GM21786 (cell line): ENCODE measurements around the gene LUC7L3.
"Not testable (repeated sequence)": the region's sequence is repeated elsewhere in the genome, so short reads cannot be mapped to it uniquely, and the experiment has no call there.

Experiments used
- ATAC-seq: cut with Tn5 transposase; IDR thresholded peaks from one replicate; pipeline ENCODE4 v1.9.1; 2021; ENCODE audit not compliant: unreplicated experiment

LUC7L3 gene, protein sequence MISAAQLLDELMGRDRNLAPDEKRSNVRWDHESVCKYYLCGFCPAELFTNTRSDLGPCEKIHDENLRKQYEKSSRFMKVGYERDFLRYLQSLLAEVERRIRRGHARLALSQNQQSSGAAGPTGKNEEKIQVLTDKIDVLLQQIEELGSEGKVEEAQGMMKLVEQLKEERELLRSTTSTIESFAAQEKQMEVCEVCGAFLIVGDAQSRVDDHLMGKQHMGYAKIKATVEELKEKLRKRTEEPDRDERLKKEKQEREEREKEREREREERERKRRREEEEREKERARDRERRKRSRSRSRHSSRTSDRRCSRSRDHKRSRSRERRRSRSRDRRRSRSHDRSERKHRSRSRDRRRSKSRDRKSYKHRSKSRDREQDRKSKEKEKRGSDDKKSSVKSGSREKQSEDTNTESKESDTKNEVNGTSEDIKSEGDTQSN

DNA sequence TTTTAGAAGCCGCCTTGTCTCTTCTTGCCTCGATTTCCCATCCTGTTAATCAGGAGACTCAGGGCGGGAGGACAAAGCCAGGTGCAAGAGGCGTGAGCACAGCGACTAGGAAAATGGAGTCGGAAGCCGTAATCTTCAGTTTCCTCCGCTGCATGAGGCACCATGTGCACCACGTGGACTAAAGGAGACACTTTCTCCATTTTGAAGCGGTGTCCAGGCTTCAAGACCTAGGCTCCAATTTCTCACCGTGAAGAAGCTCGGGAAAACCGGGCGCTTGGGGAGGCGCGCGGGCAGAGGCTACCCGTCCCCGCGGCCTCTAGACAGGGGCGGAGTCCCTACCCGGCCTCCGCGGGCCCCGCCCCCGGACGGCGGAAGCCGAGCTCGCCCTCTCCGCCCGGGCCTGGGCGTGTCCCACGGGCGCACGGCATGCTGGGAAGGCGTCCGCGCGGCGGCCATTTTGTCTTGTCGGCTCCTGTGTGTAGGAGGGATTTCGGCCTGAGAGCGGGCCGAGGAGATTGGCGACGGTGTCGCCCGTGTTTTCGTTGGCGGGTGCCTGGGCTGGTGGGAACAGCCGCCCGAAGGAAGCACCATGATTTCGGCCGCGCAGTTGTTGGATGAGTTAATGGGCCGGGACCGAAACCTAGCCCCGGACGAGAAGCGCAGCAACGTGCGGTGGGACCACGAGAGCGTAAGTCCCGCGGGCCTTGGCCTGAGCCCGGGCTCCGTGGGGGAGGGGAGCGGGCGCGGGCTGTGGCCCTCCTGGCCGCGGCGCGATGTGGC, at the start of gene LUC7L3:
Gene LUC7L3, plus strand, starts transcription at position 460 of the 780 bp plus-strand sequence. Its CDS starts 130 bp downstream, at position 590.
- ATAC-seq = peak; percentile 90

GRCh38 chr17:50672071-50672470, 47.3 kb upstream of the LUC7L3 start:
- no peak for ATAC-seq

DNA sequence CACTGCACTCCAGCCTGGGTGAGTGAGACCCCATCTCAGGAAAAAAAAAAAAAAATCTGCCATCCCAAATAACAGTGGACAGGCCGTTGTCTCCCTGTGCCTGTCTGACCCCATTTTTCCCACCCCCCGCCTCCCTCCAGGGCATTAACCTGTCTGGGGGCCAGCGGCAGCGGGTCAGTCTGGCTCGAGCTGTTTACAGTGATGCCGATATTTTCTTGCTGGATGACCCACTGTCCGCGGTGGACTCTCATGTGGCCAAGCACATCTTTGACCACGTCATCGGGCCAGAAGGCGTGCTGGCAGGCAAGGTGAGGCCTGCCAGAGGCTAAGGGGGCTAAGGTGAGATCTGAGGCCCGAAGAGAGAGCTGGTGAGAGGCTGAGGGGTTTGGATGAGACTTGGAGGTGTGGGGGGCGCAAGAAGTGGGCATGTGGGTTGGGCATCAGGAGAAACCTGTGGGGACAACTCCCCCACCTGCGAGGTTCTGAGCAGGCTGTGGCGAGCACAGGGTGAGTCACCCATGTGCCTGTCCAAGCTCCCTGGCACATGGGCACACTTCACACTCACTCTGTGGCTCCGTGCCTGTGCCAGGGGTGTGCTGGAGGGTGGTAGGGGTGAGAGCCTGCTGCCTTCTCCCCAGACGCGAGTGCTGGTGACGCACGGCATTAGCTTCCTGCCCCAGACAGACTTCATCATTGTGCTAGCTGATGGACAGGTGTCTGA, 46.4 kb upstream of the LUC7L3 start:
- no peak for ATAC-seq

GRCh38 chr17:50675190-50675589, 44.2 kb upstream of the LUC7L3 start:
- no peak for ATAC-seq

GRCh38 chr17:50675627-50676026, 43.8 kb upstream of the LUC7L3 start:
- no peak for ATAC-seq

GRCh38 chr17:50676065-50676975, 43.1 kb upstream of the LUC7L3 start:
- ATAC-seq = no peak

DNA sequence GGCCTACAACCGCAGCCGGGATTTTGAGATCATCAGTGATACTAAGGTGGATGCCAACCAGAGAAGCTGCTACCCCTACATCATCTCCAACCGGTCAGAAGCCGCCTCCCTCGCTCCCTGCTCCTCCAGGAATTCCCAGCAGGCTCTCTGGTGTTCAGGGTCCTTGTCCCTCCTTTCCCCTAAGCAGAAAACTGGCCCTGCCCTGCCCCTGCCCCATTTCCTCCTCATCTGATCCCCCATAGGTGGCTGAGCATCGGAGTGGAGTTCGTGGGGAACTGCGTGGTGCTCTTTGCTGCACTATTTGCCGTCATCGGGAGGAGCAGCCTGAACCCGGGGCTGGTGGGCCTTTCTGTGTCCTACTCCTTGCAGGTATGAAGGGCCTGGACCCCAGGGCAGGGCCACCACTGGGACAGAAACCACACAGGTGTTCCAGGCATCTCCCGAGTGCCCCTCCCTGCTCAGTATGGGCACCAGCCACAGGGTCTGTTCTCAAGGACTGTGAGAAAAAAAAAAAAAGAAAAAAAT, 41.5 kb upstream of the LUC7L3 start:
- no peak for ATAC-seq

DNA sequence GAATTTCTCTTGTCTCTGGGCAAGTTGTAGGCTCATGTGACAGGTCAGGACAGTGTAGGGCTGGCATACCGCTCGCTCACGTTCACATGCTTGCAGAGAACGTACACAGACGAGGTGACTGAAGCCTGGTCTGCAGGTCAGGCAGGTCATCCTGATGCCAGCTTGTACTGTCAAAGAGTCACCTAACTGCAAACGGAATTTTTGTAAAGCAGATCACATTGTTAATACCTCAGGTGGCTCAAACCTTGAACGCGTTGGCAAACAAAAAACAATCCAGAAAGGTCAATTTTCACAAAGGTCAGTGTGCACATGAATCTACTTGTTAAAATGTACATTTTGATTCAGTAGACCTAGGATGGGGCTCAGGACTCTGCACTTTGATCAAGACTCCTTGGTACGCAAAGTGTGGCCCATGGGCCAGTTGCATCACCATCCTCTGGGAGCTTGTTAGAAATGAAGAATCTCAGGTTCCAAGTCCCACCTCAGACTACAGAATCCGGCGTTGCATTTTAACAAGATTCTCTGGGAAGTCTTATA, 40.3 kb upstream of the LUC7L3 start:
- ATAC-seq = no peak

DNA sequence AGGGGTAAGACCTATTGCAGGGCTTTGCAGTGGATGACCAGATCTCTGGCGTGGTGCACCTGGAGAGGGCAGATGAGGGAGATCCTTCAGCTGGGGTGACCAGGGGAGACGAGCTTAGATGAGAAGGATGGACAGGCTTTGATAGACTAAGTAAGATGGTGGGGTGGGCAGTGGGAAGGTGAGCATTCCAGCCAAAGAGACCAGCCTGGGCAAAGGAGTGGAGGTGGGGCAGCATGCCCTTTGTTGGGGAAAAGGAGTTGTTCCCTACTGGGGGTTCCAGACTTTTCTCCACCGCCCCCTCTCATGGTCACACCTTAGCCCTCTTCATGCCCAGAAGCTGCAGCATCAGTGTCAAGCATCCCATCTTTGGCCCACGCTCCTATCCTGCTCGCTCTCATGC, 39.3 kb upstream of the LUC7L3 start:
- no peak for ATAC-seq

DNA sequence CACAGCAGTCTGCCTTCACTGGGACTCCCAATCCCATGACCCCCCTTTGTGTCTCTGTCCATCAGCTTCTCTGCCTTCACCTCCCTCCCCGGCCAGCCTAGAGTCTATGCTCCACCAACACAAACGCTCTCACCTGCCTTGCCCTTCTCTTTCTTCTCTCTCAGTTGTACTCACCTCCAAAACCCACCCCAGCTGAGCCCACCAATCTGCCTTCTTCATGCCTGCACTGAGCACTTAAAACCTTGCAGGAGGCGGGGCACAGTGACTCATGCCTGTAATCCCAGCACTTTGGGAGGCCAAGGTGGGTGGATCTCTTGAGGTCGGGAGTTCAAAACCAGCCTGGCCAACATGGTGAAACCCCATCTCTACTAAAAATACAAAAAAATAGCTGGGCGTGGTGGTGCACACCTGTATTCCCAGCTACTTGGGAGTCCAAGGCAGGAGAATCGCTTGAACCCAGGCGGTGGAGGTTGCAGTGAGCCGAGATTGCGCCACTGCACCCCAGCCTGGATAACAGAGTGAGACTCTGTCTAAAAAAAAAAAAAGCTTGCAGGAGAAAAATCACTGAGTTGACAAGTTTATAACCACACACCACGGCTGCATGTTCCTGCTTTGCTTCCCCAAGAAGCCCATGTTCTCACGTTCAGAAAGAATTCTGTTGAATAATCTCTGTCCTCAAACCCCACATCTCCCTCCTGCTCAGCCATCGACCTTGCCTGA, 38.7 kb upstream of the LUC7L3 start:
- ATAC-seq = not testable (repeated sequence)

- no peak for ATAC-seq
Observed at GRCh38 chr17:50681263-50682200, 37.9 kb upstream of the LUC7L3 start.

- no peak for ATAC-seq
Observed at GRCh38 chr17:50682441-50682840, 37.0 kb upstream of the LUC7L3 start.

GRCh38 chr17:50682938-50683337, 36.5 kb upstream of the LUC7L3 start:
- ATAC-seq = no peak

DNA sequence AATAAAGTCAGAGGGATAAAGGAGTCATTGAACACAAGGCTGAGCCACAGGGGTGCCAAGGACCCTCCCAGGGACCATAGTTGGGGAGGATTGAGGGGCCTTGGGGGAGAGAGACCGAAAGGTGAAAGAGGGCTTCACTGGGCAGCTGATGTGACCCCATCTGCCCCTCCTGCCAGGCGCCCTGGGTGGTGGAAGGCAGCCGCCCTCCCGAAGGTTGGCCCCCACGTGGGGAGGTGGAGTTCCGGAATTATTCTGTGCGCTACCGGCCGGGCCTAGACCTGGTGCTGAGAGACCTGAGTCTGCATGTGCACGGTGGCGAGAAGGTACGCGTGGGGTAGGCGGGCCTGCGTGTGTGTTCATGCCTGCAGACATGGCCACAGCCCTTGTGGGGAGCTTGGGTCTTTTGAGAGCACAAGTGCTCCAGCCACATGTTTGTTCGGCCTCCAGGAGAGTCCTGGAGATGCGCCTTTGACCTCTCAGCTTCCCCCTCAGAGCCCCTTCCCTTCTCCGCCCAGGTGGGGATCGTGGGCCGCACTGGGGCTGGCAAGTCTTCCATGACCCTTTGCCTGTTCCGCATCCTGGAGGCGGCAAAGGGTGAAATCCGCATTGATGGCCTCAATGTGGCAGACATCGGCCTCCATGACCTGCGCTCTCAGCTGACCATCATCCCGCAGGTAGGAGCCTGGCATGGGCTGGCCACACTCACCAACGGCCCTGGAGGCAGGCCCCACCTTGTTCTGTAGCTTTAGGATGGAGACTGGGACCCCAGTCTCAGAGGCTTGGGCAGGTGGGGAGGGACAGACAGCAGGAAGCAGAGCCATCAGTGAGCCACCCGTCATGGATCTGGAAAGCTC, 35.7 kb upstream of the LUC7L3 start:
- no peak for ATAC-seq

DNA sequence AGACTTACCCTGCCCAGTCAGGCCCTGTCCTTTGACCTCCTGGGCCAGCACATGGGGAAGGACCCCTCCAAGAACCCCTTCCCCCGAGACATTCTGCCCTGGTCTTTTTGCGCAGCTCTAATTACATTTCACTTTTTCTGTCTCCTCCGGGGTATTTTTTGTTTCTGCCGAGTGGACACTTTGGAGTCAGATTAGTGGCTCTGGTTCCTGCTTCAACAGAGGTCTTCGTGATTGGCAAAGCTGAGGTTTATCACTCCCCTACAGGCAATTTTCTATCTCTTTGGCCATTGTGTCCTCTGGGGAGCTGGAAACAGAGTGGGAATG, 35.2 kb upstream of the LUC7L3 start:
- no peak for ATAC-seq

- no peak for ATAC-seq
Observed at GRCh38 chr17:50684612-50685333, 34.6 kb upstream of the LUC7L3 start.

- ATAC-seq = no peak
Observed at GRCh38 chr17:50685334-50685665, 34.1 kb upstream of the LUC7L3 start.
